ENCODE data around the gene WNT3. TPM values are rescaled to one million over a fixed set of nuclear protein-coding genes. Genes with fewer than 3 reads are reported as not detected.

Gene WNT3
- total RNA-seq, 1 donor from 2014 or later, result not detected

DNA sequence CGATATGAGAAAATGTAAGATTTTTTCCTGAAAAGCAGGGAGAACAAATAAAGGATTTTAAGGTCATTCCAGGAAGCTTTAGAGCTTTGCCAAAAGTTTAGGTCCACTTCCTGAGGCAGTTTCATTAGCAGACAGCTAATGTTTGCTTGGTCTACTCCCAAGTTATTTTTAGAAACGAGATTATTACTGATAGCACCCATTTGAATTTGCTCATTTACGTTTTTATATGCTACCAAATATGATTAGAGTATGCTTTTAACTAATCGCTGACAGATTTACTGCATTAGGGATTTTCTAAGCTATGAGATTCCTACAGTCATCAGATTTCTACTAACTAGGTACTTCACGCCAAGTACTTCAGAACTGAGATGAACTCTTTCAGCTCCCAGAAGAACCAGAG is 98.1 kb downstream of the WNT3 start:
- H3K27ac ChIP-seq, result no peak overlapping the region
- no peak overlapping the region for H3K4me3 ChIP-seq
- no peak for DNase-seq (ENCODE audit: low spot score in 2 of 2)
- no peaks in the 10 kb centered on the region for H3K27me3 ChIP-seq
- intact Hi-C loops (cut with DNase I), result no loop called here
- peaks cover 0 to 12% of the 10 kb centered on the region in 2 donors for H3K36me3 ChIP-seq
- no peaks in the 10 kb centered on the region for H3K4me1 ChIP-seq
- TF ChIP-seq, protein P1, sequence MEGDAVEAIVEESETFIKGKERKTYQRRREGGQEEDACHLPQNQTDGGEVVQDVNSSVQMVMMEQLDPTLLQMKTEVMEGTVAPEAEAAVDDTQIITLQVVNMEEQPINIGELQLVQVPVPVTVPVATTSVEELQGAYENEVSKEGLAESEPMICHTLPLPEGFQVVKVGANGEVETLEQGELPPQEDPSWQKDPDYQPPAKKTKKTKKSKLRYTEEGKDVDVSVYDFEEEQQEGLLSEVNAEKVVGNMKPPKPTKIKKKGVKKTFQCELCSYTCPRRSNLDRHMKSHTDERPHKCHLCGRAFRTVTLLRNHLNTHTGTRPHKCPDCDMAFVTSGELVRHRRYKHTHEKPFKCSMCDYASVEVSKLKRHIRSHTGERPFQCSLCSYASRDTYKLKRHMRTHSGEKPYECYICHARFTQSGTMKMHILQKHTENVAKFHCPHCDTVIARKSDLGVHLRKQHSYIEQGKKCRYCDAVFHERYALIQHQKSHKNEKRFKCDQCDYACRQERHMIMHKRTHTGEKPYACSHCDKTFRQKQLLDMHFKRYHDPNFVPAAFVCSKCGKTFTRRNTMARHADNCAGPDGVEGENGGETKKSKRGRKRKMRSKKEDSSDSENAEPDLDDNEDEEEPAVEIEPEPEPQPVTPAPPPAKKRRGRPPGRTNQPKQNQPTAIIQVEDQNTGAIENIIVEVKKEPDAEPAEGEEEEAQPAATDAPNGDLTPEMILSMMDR (IDR thresholded peaks at IDR 0.05), result no peak
- H3K9me3 ChIP-seq, result no peaks in the 10 kb centered on the region

DNA sequence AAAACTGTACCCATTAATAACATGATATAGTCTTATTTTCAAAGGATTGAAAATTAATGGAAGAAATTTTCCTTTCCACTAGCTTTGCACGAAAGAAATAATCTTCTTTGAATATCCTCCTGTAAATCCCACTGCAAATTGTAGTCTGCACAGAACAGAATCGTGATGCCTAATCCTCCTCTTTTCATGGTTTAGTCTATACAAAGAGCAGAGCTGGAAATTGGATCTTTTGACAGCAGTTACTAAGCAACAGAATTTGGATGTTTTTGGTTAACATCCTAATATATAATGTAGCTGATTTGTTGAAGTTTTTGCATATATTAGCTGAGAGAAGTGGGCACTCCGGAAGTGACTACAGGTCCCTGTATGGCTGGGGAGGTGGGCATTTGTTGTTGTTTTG is 98.6 kb downstream of the WNT3 start:
- H3K27ac ChIP-seq, result no peak overlapping the region
- intact Hi-C loops (cut with DNase I), result no loop called here
- no peak for DNase-seq (ENCODE audit: low spot score in 2 of 2)
- no peaks in the 10 kb centered on the region for H3K27me3 ChIP-seq
- no peak overlapping the region for H3K4me3 ChIP-seq
- no peaks in the 10 kb centered on the region for H3K4me1 ChIP-seq
- no peaks in the 10 kb centered on the region for H3K9me3 ChIP-seq
- H3K36me3 ChIP-seq, result peaks cover 0 to 12% of the 10 kb centered on the region in 2 donors
- TF ChIP-seq, protein P1 (IDR thresholded peaks at IDR 0.05), result no peak

DNA sequence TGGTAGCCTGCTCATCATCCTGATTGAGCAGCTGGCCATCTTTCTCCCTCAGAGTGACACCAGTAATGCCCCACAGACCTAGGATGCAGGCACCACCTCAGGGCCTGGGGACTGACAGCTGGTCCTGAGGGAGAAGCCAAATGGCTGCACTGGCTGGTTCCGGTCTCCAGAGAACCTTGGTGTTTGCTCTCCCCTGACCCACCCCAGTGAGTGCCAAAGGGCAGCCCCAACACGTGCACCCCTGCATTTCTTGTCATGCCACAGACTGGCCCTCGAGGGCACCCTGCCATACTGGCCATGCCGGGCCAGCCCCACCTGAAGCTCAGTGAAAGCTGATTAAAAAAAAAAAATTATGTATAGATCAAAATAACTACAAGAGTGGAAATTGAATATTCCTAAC is 100.5 kb downstream of the WNT3 start:
- TF ChIP-seq, protein P1 (IDR thresholded peaks at IDR 0.05), result no peak
- H3K27ac ChIP-seq, result no peak overlapping the region
- DNase-seq (ENCODE audit: low spot score in 2 of 2), result no peak
- no peaks in the 10 kb centered on the region for H3K9me3 ChIP-seq
- H3K36me3 ChIP-seq, result peaks cover 6 to 9% of the 10 kb centered on the region in 2 donors
- H3K4me1 ChIP-seq, result no peaks in the 10 kb centered on the region
- no peaks in the 10 kb centered on the region for H3K27me3 ChIP-seq
- intact Hi-C loops (cut with DNase I), result no loop called here
- no peak overlapping the region for H3K4me3 ChIP-seq

Other genes with a start within 250 kb of the WNT3 start
- 3.4 TPM for gene ARL17A, start 239.0 kb downstream of the WNT3 start, total RNA-seq
- 13.0 TPM for gene NSF, start 228.0 kb downstream of the WNT3 start, total RNA-seq
- gene WNT9B, start 32.9 kb upstream of the WNT3 start, total RNA-seq, result 5.6 TPM
- gene GOSR2, start 104.5 kb upstream of the WNT3 start, total RNA-seq, result 36.4 TPM
- gene RPRML, start 160.6 kb upstream of the WNT3 start, total RNA-seq, result not detected

Data from ascending aorta (tissue), 2 donors.